NCI-H2107 treated with DMSO at 0.1 percent for 48 hours (cell line): Measurements from ENCODE around the gene AK6.
"Not testable (repeated sequence)": the region's sequence is repeated elsewhere in the genome, so short reads cannot be mapped to it uniquely, and the experiment has no call there.

Experiments
- DNase-seq: peaks from one replicate; lab custom pipeline; 2025; ENCODE audit not compliant: unreplicated experiment; lab: John Stamatoyannopoulos, UW

The AK6 gene

DNA sequence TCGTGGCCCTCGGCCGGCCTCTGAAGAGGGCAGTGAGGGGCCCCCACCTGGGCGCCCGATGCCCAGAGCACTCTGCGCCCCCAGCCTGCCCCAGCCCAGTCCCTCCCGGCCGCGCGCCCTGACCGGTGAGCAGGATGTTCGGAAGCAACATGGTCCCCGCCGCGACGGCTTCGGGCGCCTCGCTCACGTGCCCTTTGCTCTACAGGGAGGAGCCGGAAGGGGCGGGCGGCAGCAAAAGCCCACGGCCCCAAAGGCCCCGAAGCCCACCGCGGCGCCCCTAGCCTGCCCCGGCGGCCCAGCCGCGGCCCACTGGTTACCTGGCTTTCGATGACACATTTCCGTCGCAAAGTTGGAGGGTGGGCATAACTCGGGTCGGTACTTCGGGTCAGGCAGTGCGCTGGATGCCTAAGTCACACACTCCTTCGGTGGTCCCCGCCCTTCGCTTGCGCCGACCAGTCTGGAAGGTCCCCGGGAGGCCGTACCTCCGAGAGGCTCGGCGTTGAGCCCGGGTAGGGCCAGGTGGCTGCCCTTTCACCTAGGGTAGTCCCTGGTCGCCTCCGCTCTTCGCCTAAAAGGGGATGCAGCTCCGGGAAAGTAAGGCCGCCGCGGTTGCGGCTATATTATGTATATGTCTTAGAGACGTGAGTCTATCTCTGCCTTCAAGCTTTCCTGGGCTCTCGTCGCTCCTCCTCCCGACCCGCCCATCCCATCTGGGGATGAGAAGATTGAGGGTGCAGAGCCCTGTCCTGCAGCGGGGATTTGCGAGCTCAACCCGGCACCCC is at the start of gene AK6, which contains the start of the genes RAD17 and TAF9:
Gene AK6, minus strand, starts transcription at position 181 of the 782 bp plus-strand sequence. Its CDS starts 30 bp downstream, at position 151.
Gene RAD17, plus strand, starts transcription at position 479 of the 782 bp plus-strand sequence. CDS start 2,391 bp downstream, outside the sequence.
Gene TAF9, minus strand, starts transcription at position 181 of the 782 bp plus-strand sequence. CDS start 3,783 bp downstream, outside the sequence.
- peak; percentile 63 for DNase-seq

DNA sequence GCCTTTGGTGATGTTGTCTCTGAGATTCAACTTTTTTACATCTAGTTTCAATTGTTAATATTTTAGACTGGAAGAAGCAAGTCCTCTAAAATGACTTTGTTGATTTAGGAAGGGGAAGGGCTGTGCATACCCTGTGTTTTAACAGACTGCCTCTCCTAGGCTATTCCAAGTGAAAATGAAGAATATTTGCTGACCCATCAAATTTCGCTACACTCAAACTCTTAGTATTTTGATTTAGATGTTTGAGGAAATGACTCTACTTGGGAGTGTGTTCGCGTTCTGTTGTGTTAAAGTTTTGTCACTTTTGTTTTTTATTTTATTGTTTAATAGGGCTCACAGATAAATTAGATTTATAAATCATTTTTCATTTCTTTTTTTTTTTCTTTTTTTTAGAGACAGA is 49.2 kb upstream of the AK6 start:
- no peak for DNase-seq

- DNase-seq, result no peak
Measured at GRCh38 chr5:69416699-69417098, 47.4 kb upstream of the AK6 start.

DNA sequence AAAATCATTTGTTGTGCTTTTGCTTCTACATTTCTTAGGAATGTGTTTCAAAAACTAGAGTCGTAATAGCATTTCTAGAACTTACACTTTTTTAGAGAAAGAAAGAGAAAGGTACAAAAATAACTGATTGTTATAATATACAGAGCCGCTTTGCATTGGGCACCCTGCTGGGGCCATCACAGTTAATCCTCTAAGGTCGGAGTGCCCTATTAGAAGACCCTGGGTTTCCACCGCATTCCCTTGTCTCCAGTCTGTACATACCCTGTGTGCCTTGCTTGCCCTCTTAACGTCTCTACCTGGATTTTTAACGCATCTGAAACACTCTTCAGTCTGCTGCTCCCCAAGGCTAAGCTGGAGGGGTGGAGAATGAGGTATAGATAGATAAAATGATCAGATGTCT is 46.9 kb upstream of the AK6 start:
- no peak for DNase-seq

DNA sequence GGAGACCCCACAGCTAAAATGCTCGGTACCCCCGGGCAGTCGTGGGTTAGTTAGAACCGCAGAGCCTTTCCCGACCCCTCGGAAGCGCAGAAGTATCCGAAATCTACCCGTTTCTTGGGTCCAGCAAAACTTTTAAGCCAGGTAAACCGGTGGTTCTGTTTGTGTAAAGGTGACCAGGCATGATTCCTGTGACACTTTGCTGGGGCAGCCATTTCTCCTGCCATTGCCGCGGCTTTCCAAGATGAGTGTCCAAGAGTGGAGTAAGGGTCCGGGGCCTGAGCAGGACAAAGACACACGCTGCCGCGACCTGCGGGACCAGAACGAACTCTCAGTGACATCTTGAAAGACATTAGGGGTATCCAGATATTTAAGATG is 46.3 kb upstream of the AK6 start:
- no peak for DNase-seq

- DNase-seq, result peak; percentile 42
Measured at GRCh38 chr5:69414885-69415583, 45.7 kb upstream of the AK6 start, which contains the start of gene MARVELD2. TSS of gene MARVELD2 (plus strand) at chr5:69415116. CDS start at chr5:69419386, 4,270 bp downstream.

GRCh38 chr5:69404659-69405330 is 35.5 kb upstream of the AK6 start:
- DNase-seq, result peak; percentile 44

DNA sequence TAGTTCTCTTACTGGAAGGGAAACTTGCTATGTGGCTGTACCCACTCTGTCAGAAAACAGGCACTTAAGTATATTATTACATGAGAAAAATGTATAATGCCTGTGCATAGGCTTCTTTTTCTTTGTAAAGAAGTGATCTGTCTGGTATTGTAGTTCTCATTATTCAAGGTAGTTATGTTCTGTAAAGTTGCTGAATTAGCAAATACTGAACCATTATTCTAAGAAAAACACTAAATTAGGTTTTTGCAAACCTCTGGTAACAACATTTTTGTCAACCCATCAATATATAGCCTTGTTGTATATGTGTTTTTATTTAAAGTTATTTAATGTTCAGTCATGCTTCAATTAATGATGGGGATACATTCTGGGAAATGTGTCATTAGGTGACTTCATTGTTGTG is 9.1 kb upstream of the AK6 start:
- no peak for DNase-seq

- DNase-seq, result no peak
Measured at GRCh38 chr5:69374911-69375446, 5.7 kb upstream of the AK6 start.

GRCh38 chr5:69372394-69372793 is 3.1 kb upstream of the AK6 start:
- no peak for DNase-seq

DNA sequence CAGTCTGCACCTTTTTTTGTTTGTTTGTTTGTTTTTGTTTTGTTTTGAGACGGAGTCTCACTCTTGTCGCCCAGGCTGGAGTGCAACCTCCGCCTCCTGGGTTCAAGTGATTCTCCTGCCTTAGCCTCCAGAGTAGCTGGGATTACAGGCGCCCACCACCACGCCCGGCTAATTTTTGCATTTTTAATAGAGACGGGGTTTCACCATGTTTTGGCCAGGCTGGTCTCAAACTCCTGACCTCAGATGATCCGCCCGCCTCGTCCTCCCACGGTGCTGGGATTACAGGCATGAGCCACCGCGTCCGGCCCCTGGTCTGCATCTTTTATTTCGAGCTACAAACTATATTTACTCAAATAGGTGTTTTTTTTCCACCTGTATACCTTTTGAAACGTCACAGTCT is 1.0 kb upstream of the AK6 start:
- not testable (repeated sequence) for DNase-seq

DNA sequence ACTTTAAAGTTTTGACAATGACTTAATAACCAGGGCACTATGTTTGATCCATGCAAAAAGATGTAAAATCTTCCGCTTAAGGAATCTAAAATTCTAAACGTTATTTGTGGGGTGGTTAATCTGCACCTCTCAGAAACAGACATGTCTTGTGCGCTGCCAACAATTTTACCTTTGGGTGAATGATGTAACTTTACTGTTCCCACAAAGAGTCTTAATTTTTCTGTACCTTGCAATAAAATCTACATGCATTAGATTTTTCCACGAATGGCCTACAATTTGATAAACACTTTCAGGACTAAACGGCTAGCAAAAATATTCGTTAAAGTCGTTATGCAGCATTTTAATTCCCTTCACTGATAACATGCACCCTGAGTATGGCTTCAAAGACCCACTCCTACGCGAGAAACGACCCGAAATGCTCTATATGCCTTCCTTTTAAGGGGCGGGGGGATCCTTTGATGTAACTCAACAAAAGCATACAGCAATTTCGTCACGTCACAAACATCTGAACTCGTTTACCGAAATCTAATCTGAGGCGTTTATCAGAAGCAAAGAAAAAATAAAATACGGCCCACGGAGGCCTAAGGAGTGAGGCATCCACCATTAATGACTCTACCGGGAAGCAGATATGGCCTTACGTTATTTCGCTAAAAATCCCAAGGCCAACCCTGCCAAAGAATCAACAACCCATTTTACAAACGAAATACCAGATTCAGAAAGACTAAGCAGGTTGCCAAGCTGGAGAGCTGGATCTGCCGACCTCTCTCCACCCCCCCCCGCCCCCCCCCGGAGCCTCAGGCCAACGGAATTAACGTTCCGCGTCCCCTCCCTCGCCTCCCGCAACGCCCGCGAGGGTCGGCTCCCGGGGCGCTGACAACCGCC is 621 bp downstream of the AK6 start:
- no peak for DNase-seq

DNA sequence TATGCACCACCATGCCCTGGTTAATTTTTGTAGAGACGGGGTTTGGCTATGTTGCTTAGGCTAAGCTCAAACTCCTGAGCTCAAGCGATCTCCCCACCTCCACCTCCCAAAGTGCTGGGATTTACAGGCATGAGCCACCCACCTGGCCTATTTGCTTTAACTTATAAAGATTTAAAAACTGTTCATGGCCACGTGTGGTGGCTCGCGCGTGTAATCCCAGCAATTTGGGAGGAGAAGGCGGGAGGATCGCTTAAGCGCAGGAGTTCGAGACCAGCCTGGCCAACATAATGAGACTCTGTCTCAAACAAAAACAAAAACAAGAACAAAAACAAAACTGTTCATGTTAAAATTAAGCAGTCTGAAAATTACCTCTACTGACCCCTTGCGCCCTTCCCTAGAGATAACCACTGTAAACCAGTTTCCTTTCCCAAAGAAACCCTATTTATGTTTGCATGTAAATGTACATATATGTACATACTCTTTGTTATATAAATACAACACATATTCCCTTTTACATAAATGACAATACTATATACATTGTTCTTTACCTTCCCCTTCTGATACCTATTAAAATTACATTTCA is 1.5 kb downstream of the AK6 start:
- DNase-seq, result no peak

DNA sequence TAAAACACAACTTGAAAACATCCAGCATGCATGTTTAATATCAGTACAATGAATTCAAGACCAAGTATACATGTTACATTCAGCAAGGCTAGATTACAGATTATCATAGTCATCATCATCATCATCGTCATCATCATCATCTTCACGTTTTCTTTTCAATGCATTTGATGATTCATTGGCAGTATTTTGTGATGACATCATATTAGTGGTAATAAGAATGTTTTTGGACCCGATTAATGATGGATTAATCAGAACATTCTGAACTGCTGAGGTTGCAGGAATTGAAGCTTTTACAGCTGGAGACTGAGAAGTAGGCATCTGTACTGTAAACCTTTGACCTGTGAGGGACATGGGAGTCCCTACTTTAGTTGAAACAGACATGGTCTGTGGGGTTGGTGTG is 4.5 kb downstream of the AK6 start:
- no peak for DNase-seq

- DNase-seq, result no peak
Measured at GRCh38 chr5:69364414-69364813, 4.9 kb downstream of the AK6 start.

DNA sequence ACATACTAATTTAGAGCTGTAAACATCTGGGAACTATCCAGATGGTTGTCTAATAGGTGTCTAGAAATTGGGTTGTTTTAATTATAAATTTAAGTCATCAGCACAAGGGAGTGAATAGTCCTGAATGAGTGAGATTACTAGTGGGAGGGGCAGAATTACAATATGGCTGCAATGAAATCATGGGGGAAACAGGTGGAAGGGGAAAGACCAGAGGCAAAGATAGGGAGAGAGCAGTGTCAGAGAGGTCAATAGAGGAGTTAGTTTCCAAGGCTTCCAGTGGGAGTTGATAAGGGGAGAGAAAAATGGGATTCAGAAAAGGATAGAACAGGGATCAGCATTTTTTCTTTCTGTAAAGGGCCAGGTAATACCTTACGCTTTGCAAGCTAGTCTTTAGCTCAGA is 8.9 kb downstream of the AK6 start:
- DNase-seq, result no peak

GRCh38 chr5:69359699-69360098 is 9.6 kb downstream of the AK6 start:
- DNase-seq, result no peak

DNA sequence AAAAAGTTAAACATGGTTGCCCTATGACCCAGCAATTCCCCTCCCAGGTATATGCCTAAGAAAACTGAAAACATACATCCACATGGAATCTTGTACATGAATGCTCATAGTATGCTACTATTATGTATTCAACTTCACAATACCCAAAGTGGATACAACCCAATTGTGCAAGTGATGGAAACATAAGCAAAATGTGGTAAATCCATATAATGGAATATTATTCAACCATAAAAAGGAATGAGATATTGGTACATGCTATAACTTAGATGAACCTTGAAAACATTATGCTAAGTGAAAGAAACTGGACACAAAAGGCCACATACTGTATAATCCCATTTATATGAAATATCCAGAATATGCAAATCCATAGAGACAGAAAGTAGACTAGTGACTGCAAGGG is 18.7 kb downstream of the AK6 start:
- DNase-seq, result no peak

- no peak for DNase-seq
Measured at GRCh38 chr5:69343083-69343482, 26.2 kb downstream of the AK6 start.
